ENCODE measurements around the gene ATAD2B.

- TF ChIP-seq EZH2 (IDR thresholded peaks at IDR 0.05; ENCODE audit: insufficient read depth, poor library complexity, severe bottlenecking) (no peak), EZH2phosphoT487 (IDR thresholded peaks at IDR 0.05; ENCODE audit: insufficient read depth, low read depth) (no peak)
Observed at GRCh38 chr2:23871206-23871605, 55.7 kb downstream of the ATAD2B start.
